Neural cell (in vitro differentiated cells): Measurements from ENCODE around the gene APBB2. TPM values are rescaled to one million over a fixed set of nuclear protein-coding genes. Genes with fewer than 3 reads are reported as not detected.

Experiments
- H2AFZ ChIP-seq: fragments of 200-600, 300-800 bp; sonication (generic), shearing (Covaris generic); 2 replicates; pipeline ENCODE4 v1.6.0; 2014; ENCODE audit warnings: low read depth, mild to moderate bottlenecking, antibody characterized with exemption, low read length, moderate library complexity
- H3F3A ChIP-seq: fragments of 200-600 bp; shearing (Covaris generic); 2 replicates; pipeline ENCODE4 v1.6.1; 2016; ENCODE audit warnings: mild to moderate bottlenecking, moderate library complexity, mixed read lengths, antibody characterized with exemption, low read length; ENCODE audit not compliant: insufficient read depth, poor library complexity, severe bottlenecking
- H3K27ac ChIP-seq: fragments of 200-600, 300-800 bp; sonication (generic), shearing (Covaris generic); 2 replicates; pipeline ENCODE4 v1.5.1; 2014; ENCODE audit warnings: mild to moderate bottlenecking, low read length, moderate library complexity
- H3K27me3 ChIP-seq: fragments of 300-800, 200-600 bp; sonication (generic), shearing (Covaris generic); 2 replicates; pipeline ENCODE4 v1.6.0; 2014; ENCODE audit warnings: mild to moderate bottlenecking, low read depth, low read length, moderate library complexity; ENCODE audit not compliant: insufficient read depth
- H3K36me3 ChIP-seq: fragments of 300-800, 200-600 bp; sonication (generic), shearing (Covaris generic); 2 replicates; pipeline ENCODE4 v1.5.1; 2014; ENCODE audit warnings: mild to moderate bottlenecking, antibody characterized with exemption, low read length, moderate library complexity; ENCODE audit not compliant: insufficient read depth
- H3K4me2 ChIP-seq: fragments of 300-800, 200-600 bp; sonication (generic), shearing (Covaris generic); 2 replicates; pipeline ENCODE4 v1.6.0; 2014; ENCODE audit warnings: mild to moderate bottlenecking, low read length
- H3K4me3 ChIP-seq: fragments of 300-800, 200-600 bp; sonication (generic), shearing (Covaris generic); 2 replicates; pipeline ENCODE4 v1.5.1; 2014; ENCODE audit warnings: mild to moderate bottlenecking, low read length, moderate library complexity
- H3K79me2 ChIP-seq: fragments of 200-600 bp; shearing (Covaris generic); replicated peaks from 2 replicates; pipeline ENCODE4 v1.6.0; 2014; ENCODE audit warnings: mild to moderate bottlenecking, low read length, moderate library complexity; ENCODE audit not compliant: insufficient read depth
- H3K9ac ChIP-seq: fragments of 300-800, 200-600 bp; sonication (generic), shearing (Covaris generic); 2 replicates; pipeline ENCODE4 v1.6.1; 2016; ENCODE audit warnings: mild to moderate bottlenecking, low read length, mixed read lengths
- H3K9me2 ChIP-seq: fragments of 200-600 bp; shearing (Covaris generic); 2 replicates; pipeline ENCODE4 v1.6.1; 2016; ENCODE audit warnings: mild to moderate bottlenecking, low read length, mixed read lengths; ENCODE audit not compliant: insufficient read depth
- H3K9me3 ChIP-seq: fragments of 200-600, 300-800 bp; sonication (generic), shearing (Covaris generic); 2 replicates; pipeline ENCODE4 v1.6.1; 2016; ENCODE audit warnings: mild to moderate bottlenecking, mixed run types, low read length, moderate library complexity, mixed read lengths
- H4K20me1 ChIP-seq: fragments of 200-600 bp; shearing (Covaris generic); 2 replicates; pipeline ENCODE4 v1.6.1; 2016; ENCODE audit warnings: mild to moderate bottlenecking, mixed run types; ENCODE audit not compliant: insufficient read depth
- EP300 ChIP-seq: fragments of 450-650 bp; conservative IDR thresholded peaks from 2 replicates; pipeline ENCODE4 v1.6.1; 2014; ENCODE audit warnings: antibody characterized with exemption, mild to moderate bottlenecking, moderate library complexity; ENCODE audit not compliant: poor library complexity, severe bottlenecking
- EZH2 ChIP-seq: fragments of 200-600, 300-800 bp; shearing (Covaris generic), sonication (generic); IDR thresholded peaks from 2 replicates; pipeline ENCODE4 v1.6.1; 2014; ENCODE audit warnings: antibody characterized with exemption, low read length, borderline replicate concordance, mild to moderate bottlenecking; ENCODE audit not compliant: insufficient read depth, poor library complexity, severe bottlenecking
- MXI1 ChIP-seq: fragments of 450-650 bp; conservative IDR thresholded peaks from 2 replicates; pipeline ENCODE4 v1.6.1; 2014; ENCODE audit warnings: antibody characterized with exemption, mild to moderate bottlenecking; ENCODE audit not compliant: poor library complexity, severe bottlenecking
- POLR2AphosphoS5 ChIP-seq: IDR thresholded peaks from 2 replicates; pipeline ENCODE4 v1.6.1; 2012
- RAD21 ChIP-seq: fragments of 450-650 bp; conservative IDR thresholded peaks from 2 replicates; pipeline ENCODE4 v1.6.1; 2014; ENCODE audit warnings: antibody characterized with exemption, mild to moderate bottlenecking, moderate library complexity
- SMC3 ChIP-seq: fragments of 450-650 bp; conservative IDR thresholded peaks from 2 replicates; pipeline ENCODE4 v1.6.1; 2014; ENCODE audit warnings: antibody characterized with exemption, mild to moderate bottlenecking, moderate library complexity; ENCODE audit not compliant: poor library complexity
- TAF1 ChIP-seq: IDR thresholded peaks from 2 replicates; pipeline ENCODE4 v1.6.1; 2012; ENCODE audit warnings: low read depth
- polyA plus RNA-seq: library from polyadenylated mRNA; depleted of rRNA; stranded (reverse); fragments of >200 nt; gene quantifications from 2 replicates; pipeline ENCODE4 v1.2.3, GENCODE V29; 2014
- TF ChIP-seq, protein P1 (sequence below): fragments of 450-650 bp; IDR thresholded peaks from 2 replicates; pipeline ENCODE4 v1.5.1; 2014; ENCODE audit warnings: antibody characterized with exemption, mild to moderate bottlenecking, moderate library complexity; ENCODE audit not compliant: poor library complexity, severe bottlenecking
- TF ChIP-seq, protein P2 (sequence below): IDR thresholded peaks from 2 replicates; pipeline ENCODE4 v1.6.1; 2012; ENCODE audit warnings: borderline replicate concordance

APBB2 gene
- polyA plus RNA-seq, 1 donor from 2014 or later, result 41.9 TPM

DNA sequence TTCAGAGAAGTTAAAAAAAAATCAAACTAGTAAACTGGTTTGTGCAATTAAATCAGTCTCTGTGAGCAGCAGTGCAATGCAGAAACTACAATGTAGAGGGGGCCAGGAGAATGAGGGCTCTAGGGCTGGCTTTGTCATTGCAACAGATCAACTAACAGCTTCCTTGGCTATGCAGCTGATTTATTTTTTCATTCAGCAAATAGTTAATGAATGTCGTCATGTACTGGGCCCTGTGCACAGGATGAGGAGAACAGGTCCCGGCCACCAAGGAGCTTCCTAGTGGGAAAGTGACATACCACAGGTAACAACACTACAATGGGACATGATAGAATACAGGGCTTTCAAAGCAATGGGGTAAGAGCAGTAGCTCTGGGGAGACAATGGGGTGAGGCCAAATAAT is 274.5 kb downstream of the APBB2 start:
- no peak overlapping the region for H3K4me2 ChIP-seq
- TF ChIP-seq EZH2, result no peak
- no peak for TF ChIP-seq EP300
- no peak for TF ChIP-seq POLR2AphosphoS5
- TF ChIP-seq MXI1, result no peak
- TF ChIP-seq, protein P1, sequence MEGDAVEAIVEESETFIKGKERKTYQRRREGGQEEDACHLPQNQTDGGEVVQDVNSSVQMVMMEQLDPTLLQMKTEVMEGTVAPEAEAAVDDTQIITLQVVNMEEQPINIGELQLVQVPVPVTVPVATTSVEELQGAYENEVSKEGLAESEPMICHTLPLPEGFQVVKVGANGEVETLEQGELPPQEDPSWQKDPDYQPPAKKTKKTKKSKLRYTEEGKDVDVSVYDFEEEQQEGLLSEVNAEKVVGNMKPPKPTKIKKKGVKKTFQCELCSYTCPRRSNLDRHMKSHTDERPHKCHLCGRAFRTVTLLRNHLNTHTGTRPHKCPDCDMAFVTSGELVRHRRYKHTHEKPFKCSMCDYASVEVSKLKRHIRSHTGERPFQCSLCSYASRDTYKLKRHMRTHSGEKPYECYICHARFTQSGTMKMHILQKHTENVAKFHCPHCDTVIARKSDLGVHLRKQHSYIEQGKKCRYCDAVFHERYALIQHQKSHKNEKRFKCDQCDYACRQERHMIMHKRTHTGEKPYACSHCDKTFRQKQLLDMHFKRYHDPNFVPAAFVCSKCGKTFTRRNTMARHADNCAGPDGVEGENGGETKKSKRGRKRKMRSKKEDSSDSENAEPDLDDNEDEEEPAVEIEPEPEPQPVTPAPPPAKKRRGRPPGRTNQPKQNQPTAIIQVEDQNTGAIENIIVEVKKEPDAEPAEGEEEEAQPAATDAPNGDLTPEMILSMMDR, result no peak
- TF ChIP-seq, protein P2, sequence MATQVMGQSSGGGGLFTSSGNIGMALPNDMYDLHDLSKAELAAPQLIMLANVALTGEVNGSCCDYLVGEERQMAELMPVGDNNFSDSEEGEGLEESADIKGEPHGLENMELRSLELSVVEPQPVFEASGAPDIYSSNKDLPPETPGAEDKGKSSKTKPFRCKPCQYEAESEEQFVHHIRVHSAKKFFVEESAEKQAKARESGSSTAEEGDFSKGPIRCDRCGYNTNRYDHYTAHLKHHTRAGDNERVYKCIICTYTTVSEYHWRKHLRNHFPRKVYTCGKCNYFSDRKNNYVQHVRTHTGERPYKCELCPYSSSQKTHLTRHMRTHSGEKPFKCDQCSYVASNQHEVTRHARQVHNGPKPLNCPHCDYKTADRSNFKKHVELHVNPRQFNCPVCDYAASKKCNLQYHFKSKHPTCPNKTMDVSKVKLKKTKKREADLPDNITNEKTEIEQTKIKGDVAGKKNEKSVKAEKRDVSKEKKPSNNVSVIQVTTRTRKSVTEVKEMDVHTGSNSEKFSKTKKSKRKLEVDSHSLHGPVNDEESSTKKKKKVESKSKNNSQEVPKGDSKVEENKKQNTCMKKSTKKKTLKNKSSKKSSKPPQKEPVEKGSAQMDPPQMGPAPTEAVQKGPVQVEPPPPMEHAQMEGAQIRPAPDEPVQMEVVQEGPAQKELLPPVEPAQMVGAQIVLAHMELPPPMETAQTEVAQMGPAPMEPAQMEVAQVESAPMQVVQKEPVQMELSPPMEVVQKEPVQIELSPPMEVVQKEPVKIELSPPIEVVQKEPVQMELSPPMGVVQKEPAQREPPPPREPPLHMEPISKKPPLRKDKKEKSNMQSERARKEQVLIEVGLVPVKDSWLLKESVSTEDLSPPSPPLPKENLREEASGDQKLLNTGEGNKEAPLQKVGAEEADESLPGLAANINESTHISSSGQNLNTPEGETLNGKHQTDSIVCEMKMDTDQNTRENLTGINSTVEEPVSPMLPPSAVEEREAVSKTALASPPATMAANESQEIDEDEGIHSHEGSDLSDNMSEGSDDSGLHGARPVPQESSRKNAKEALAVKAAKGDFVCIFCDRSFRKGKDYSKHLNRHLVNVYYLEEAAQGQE, result no peak
- TF ChIP-seq RAD21, result no peak
- no peak for TF ChIP-seq SMC3
- TF ChIP-seq TAF1, result no peak
- H3F3A ChIP-seq, result no peaks in the 10 kb centered on the region
- H3K79me2 ChIP-seq, result no peaks in the 10 kb centered on the region
- no peaks in the 10 kb centered on the region for H3K36me3 ChIP-seq
- no peaks in the 10 kb centered on the region for H4K20me1 ChIP-seq
- no peaks in the 10 kb centered on the region for H3K9me3 ChIP-seq
- H3K27me3 ChIP-seq, result no peaks in the 10 kb centered on the region
- no peak overlapping the region for H3K4me3 ChIP-seq
- no peak overlapping the region for H2AFZ ChIP-seq
- no peaks in the 10 kb centered on the region for H3K9me2 ChIP-seq
- H3K27ac ChIP-seq, result no peak overlapping the region
- no peak overlapping the region for H3K9ac ChIP-seq

DNA sequence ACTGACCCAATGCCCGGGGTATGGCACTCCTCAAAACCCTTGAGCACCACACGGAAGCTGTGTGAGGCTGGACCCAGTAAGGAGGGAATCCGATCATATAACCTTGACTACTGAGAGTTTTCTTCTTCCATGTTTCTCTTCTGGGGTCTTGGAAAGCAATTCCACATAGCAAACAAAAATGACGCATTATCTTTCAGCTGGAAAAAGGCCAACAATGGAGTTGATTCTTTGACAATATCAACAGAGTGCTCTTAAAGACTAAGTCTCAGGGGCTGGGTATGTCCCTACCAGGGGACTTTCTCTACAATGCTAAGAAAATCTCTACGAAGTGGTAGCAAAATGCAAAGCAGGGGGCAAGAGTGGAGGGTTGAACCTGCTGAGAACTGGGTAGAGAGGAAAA is 276.0 kb downstream of the APBB2 start:
- Histone ChIP-seq H3K27me3 (no peaks in the 10 kb centered on the region), H3K27ac (no peak overlapping the region), H3K4me2 (no peak overlapping the region), H3K4me3 (no peak overlapping the region), H3K9me3 (no peaks in the 10 kb centered on the region), H3K79me2 (no peaks in the 10 kb centered on the region), H3K36me3 (no peaks in the 10 kb centered on the region), H4K20me1 (no peaks in the 10 kb centered on the region), H3K9ac (no peak overlapping the region), H3F3A (no peaks in the 10 kb centered on the region), H3K9me2 (no peaks in the 10 kb centered on the region), H2AFZ (no peak overlapping the region)
- no peak for TF ChIP-seq EP300
- TF ChIP-seq, protein P2, result no peak
- no peak for TF ChIP-seq EZH2
- no peak for TF ChIP-seq POLR2AphosphoS5
- TF ChIP-seq, protein P1, result no peak
- TF ChIP-seq TAF1, result no peak
- no peak for TF ChIP-seq SMC3
- TF ChIP-seq MXI1, result no peak
- TF ChIP-seq RAD21, result no peak
